Small intestine (tissue), 7 donors: ENCODE data around the gene KRTAP9-9. TPM values are rescaled to one million over a fixed set of nuclear protein-coding genes. Genes with fewer than 3 reads are reported as not detected.

Source experiments
- DNase-seq, 2 donors: peaks; one replicate each; pipeline versions ENCODE4 v3.0.0 to v3.0.0-alpha.2; 2013
- FAIRE-seq: peaks from 2 replicates; lab custom pipeline; 2012; peaks lifted over from hg19 to GRCh38; lab: Jason Lieb, UNC
- H3K27ac ChIP-seq, 3 donors: one replicate each; pipeline ENCODE4 v1.5.1; 2013; ENCODE audit warnings: low read length in 2 of 3, mild to moderate bottlenecking in 2 of 3, control low read depth in 1 of 3, inconsistent platforms in 1 of 3, low read depth in 1 of 3, moderate library complexity in 1 of 3
- H3K27me3 ChIP-seq, 3 donors: one replicate each; pipeline ENCODE4 v1.6.1; 2013; ENCODE audit warnings: low read length in 3 of 3, inconsistent platforms in 1 of 3; ENCODE audit not compliant: control insufficient read depth in 3 of 3, insufficient read depth in 3 of 3
- H3K36me3 ChIP-seq, 3 donors: one replicate each; pipeline ENCODE4 v1.6.1; 2013; ENCODE audit warnings: low read length in 3 of 3, inconsistent platforms in 1 of 3, low read depth in 1 of 3, mild to moderate bottlenecking in 1 of 3, moderate library complexity in 1 of 3; ENCODE audit not compliant: control insufficient read depth in 3 of 3, insufficient read depth in 2 of 3
- H3K4me1 ChIP-seq, 3 donors: one replicate each; pipeline ENCODE4 v1.6.1; 2013; ENCODE audit warnings: low read length in 2 of 3, inconsistent platforms in 1 of 3, low read depth in 1 of 3, mild to moderate bottlenecking in 1 of 3, moderate library complexity in 1 of 3; ENCODE audit not compliant: control insufficient read depth in 3 of 3, insufficient read depth in 2 of 3
- H3K4me3 ChIP-seq, 3 donors: one replicate each; pipeline ENCODE4 v1.5.1; 2013; ENCODE audit warnings: low read length in 3 of 3, control low read depth in 1 of 3, inconsistent platforms in 1 of 3, low read depth in 1 of 3, mild to moderate bottlenecking in 1 of 3, moderate library complexity in 1 of 3
- H3K9me3 ChIP-seq, 2 donors: one replicate each; pipeline ENCODE4 v1.6.1; 2013; ENCODE audit warnings: low read depth in 1 of 2, low read length in 1 of 2; ENCODE audit not compliant: control insufficient read depth in 2 of 2, insufficient read depth in 1 of 2
- WGBS, 3 donors: extraction: QIAGEN DNeasy Blood & Tissue Kit; methylation state at CpG; one replicate each; pipeline ENCODE4 v1.1.7; 2013; 5-methylcytosine and 5-hydroxymethylcytosine counted together
- polyA plus RNA-seq, 4 donors: library from polyadenylated mRNA; stranded (reverse) in 3 of 4; unstranded in 1 of 4; fragments of 200-250 nt in 3 of 4; fragments of 120-200 nt in 1 of 4; gene quantifications; one replicate each; pipeline versions ENCODE4 v1.2.1 to v1.2.3, GENCODE V29; 2013
- donor health status: healthy with polysubstance abuse.
- donor health status: control.
- donor health status: control.
- donor health status: Bipolar disorder and iron deficiency.
- donor health status: healthy.

The KRTAP9-9 gene
- polyA plus RNA-seq, 4 donors: not detected

GRCh38 chr17:41301916-41302901 is 47.0 kb downstream of the KRTAP9-9 start, which contains the start of gene KRTAP29-1:
Gene KRTAP29-1, minus strand, starts transcription at chr17:41302851. Its CDS starts 0 bp downstream, at chr17:41302851.
- no peaks in the 10 kb centered on the region for H3K4me1 ChIP-seq
- FAIRE-seq (no peak), DNase-seq (no peak)
- no peaks in the 10 kb centered on the region for H3K36me3 ChIP-seq
- no peaks in the 10 kb centered on the region for H3K9me3 ChIP-seq
- no peak within 1 kb of the TSS for H3K27ac ChIP-seq
- peaks cover 0 to 14% (median 3%) of the 10 kb centered on the region in 3 donors for H3K27me3 ChIP-seq
- H3K4me3 ChIP-seq: no peak within 1 kb of the TSS
- 70 to 74% (median 70%) methylated on average over 11 of the region's 11 CpGs for WGBS, 3 donors

GRCh38 chr17:41302981-41303380 is 47.8 kb downstream of the KRTAP9-9 start:
- 82 to 85% (median 84%) methylated on average over 4 of the region's 4 CpGs for WGBS, 3 donors
- FAIRE-seq: no peak

DNA sequence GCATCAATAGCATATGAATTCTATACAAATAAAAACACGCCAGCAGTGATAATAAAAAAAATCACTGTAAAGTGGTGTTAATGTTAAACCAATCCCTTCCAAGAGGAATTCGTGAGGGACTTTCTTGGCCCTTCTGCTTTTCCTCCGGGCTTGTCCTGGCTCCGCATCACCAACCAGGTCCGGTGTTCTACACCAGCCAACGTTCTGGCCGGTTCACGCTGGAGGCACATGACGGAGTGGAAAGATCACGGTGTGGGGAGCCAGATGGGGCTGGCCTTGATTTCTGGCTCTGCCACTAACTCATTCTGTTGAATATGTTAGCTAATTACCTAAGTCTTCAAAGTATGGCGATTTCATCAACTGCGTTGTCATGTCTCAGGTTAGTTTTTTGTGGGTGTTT is 48.9 kb downstream of the KRTAP9-9 start:
- H3K4me3 ChIP-seq: no peak overlapping the region
- H3K4me1 ChIP-seq: no peaks in the 10 kb centered on the region
- DNase-seq (no peak), FAIRE-seq (no peak)
- H3K27me3 ChIP-seq: peaks cover 0 to 19% (median 4%) of the 10 kb centered on the region in 3 donors
- no peaks in the 10 kb centered on the region for H3K36me3 ChIP-seq
- no peaks in the 10 kb centered on the region for H3K9me3 ChIP-seq
- H3K27ac ChIP-seq: no peak overlapping the region
- 82 to 85% (median 84%) methylated on average over 12 of the region's 12 CpGs for WGBS, 3 donors

More at GRCh38 chr17:41302981-41303380, 47.8 kb downstream of the KRTAP9-9 start:
- Histone ChIP-seq H3K4me3 (no peak overlapping the region), H3K27ac (no peak overlapping the region), H3K9me3 (no peaks in the 10 kb centered on the region), H3K27me3 (peaks cover 0 to 17% (median 6%) of the 10 kb centered on the region in 3 donors), H3K36me3 (no peaks in the 10 kb centered on the region), H3K4me1 (no peaks in the 10 kb centered on the region)
- DNase-seq: no peak

Other genes with a start within 250 kb of the KRTAP9-9 start
- gene KRTAP3-1, start 246.3 kb upstream of the KRTAP9-9 start, polyA plus RNA-seq: not detected
- under 1 TPM in 1 of 4 donors, not detected in 3; 0.04 TPM for gene KRTAP1-5, start 228.2 kb upstream of the KRTAP9-9 start, polyA plus RNA-seq
- gene KRTAP1-4, start 225.2 kb upstream of the KRTAP9-9 start, polyA plus RNA-seq: not detected
- gene KRTAP1-3, start 220.5 kb upstream of the KRTAP9-9 start, polyA plus RNA-seq: not detected
- gene KRTAP1-1, start 213.9 kb upstream of the KRTAP9-9 start, polyA plus RNA-seq: not detected
- not detected for gene KRTAP2-1, start 208.1 kb upstream of the KRTAP9-9 start, polyA plus RNA-seq
- not detected for gene KRTAP2-2, start 200.2 kb upstream of the KRTAP9-9 start, polyA plus RNA-seq
- not detected for gene KRTAP2-3, start 195.3 kb upstream of the KRTAP9-9 start, polyA plus RNA-seq
- gene KRTAP2-4, start 189.5 kb upstream of the KRTAP9-9 start, polyA plus RNA-seq: not detected
- gene KRTAP4-7, start 171.2 kb upstream of the KRTAP9-9 start, polyA plus RNA-seq: not detected
- gene KRTAP4-8, start 157.2 kb upstream of the KRTAP9-9 start, polyA plus RNA-seq: not detected
- gene KRTAP4-16, start 153.2 kb upstream of the KRTAP9-9 start, polyA plus RNA-seq: not detected
- gene KRTAP4-9, start 150.0 kb upstream of the KRTAP9-9 start, polyA plus RNA-seq: not detected
- gene KRTAP4-11, start 137.0 kb upstream of the KRTAP9-9 start, polyA plus RNA-seq: not detected
- not detected for gene KRTAP4-12, start 131.2 kb upstream of the KRTAP9-9 start, polyA plus RNA-seq
- gene KRTAP4-6, start 114.8 kb upstream of the KRTAP9-9 start, polyA plus RNA-seq: not detected
- not detected for gene KRTAP4-5, start 105.6 kb upstream of the KRTAP9-9 start, polyA plus RNA-seq
- not detected for gene KRTAP4-4, start 94.6 kb upstream of the KRTAP9-9 start, polyA plus RNA-seq
- not detected for gene KRTAP4-3, start 87.2 kb upstream of the KRTAP9-9 start, polyA plus RNA-seq
- not detected for gene KRTAP4-2, start 77.2 kb upstream of the KRTAP9-9 start, polyA plus RNA-seq
- gene KRTAP4-1, start 70.5 kb upstream of the KRTAP9-9 start, polyA plus RNA-seq: not detected
- not detected for gene KRTAP9-1, start 65.5 kb upstream of the KRTAP9-9 start, polyA plus RNA-seq
- not detected for gene KRTAP9-2, start 28.7 kb upstream of the KRTAP9-9 start, polyA plus RNA-seq
- not detected for gene KRTAP9-3, start 22.9 kb upstream of the KRTAP9-9 start, polyA plus RNA-seq
- gene KRTAP9-8, start 17.4 kb upstream of the KRTAP9-9 start, polyA plus RNA-seq: not detected
- not detected for gene KRTAP9-4, start 5.7 kb upstream of the KRTAP9-9 start, polyA plus RNA-seq
- gene KRTAP9-6, start 10.0 kb downstream of the KRTAP9-9 start, polyA plus RNA-seq: not detected
- gene KRTAP9-7, start 20.3 kb downstream of the KRTAP9-9 start, polyA plus RNA-seq: not detected
- not detected for gene KRTAP29-1, start 47.5 kb downstream of the KRTAP9-9 start, polyA plus RNA-seq
- gene KRTAP16-1, start 53.9 kb downstream of the KRTAP9-9 start, polyA plus RNA-seq: not detected
- gene KRTAP17-1, start 60.3 kb downstream of the KRTAP9-9 start, polyA plus RNA-seq: not detected
- gene KRT33A, start 95.4 kb downstream of the KRTAP9-9 start, polyA plus RNA-seq: not detected
- not detected for gene KRT33B, start 114.4 kb downstream of the KRTAP9-9 start, polyA plus RNA-seq
- gene KRT34, start 126.9 kb downstream of the KRTAP9-9 start, polyA plus RNA-seq: not detected
- gene KRT31, start 142.2 kb downstream of the KRTAP9-9 start, polyA plus RNA-seq: not detected
- gene KRT37, start 169.2 kb downstream of the KRTAP9-9 start, polyA plus RNA-seq: not detected
- gene KRT38, start 185.6 kb downstream of the KRTAP9-9 start, polyA plus RNA-seq: not detected
- gene KRT32, start 212.0 kb downstream of the KRTAP9-9 start, polyA plus RNA-seq: not detected
- not detected for gene KRT35, start 225.8 kb downstream of the KRTAP9-9 start, polyA plus RNA-seq
- under 1 TPM in 1 of 4 donors, not detected in 3; 0.04 TPM for gene KRT36, start 234.5 kb downstream of the KRTAP9-9 start, polyA plus RNA-seq